NCI-H446 (cell line): ENCODE data around the gene MDH1B.
"Not testable (repeated sequence)": the region's sequence is repeated elsewhere in the genome, so short reads cannot be mapped to it uniquely, and the experiment has no call there.

Source experiments
- DNase-seq, 2 experiments: peaks; one replicate each; lab custom pipeline; 2025; lab: John Stamatoyannopoulos, UW

Gene MDH1B

DNA sequence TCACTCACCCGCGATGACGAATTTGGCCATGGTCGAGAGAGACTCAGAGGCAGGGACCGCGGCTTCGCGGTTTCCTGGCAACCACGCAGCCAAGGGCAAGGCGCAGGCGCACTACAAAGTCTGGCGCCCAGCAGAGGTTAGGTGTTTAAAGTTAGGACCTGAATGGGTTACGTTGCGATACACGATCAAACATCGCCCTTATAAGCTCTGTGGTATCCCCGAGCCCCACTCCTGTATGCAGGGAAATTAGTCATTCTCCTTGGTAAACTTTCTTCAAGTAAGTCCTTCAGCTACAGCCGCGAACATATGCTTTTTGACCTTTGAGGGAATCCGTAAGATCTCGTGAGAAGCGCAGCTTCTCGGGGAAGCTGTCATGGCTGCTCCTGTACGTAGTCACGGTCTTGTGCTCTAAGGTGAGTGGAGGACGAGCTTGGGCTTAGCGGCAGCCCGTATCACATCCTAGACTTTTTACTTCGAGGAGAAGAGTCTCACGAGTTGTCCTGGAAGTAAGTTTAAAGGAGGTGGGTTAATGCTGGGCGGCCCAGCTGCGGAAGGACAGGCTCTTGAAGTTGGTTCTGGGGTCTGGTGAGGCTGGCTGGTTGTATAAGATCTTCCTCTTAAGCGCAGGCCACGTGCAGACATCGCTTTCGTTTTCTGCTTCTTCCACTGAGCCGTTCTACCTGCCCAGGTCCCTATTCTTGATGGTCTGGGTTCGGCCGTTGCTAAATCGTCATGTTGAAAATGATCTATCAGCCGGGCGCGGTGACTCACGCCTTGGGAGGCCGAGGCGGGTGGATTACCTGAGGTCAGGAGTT lies at the start of gene MDH1B, which contains the start of gene FASTKD2:
Gene MDH1B, minus strand, starts transcription at position 87 of the 815 bp plus-strand sequence. Its CDS starts 57 bp downstream, at position 30.
Gene FASTKD2, plus strand, starts transcription at position 365 of the 815 bp plus-strand sequence. CDS start 1,088 bp downstream, outside the sequence.
- peak; percentile 89 to 95 for DNase-seq

DNA sequence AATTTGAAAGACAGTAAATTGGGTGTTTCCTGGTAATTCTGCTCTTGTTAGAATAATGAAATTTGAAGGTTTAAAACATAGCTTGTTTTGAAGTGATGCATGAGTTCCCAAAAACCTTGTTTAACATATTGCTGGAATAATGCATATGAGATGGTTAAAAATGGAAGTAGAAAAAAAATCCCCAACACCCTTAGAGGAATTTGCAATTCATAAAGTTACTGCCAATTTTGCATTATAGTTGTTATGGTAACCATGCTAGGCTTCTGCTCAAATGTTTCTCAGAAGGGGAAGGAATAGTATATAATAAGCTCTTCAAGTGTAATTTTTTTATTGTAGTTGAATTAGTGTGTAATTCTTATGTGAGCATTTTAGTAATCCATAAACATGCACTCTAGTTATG lies 49.4 kb upstream of the MDH1B start:
- no peak for DNase-seq

DNA sequence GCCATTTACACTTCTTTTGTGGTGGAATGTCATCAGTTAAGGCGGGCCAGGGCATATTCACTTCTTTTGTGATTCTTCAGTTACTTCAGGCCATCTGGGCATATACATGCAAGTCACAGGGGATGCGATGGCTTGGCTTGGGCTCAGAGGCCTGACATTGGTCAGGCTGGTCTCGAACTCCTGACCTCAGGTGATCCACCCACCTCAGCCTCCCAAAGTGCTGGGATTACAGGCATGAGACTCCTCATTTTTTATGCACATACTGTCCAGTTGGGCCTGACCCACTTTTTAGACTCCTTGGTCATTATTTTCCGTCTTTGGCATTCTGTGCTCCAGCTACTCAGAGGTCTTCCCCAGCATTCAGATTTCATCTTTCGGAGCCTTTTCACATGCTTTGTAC lies 47.3 kb upstream of the MDH1B start:
- DNase-seq = not testable (repeated sequence)

DNA sequence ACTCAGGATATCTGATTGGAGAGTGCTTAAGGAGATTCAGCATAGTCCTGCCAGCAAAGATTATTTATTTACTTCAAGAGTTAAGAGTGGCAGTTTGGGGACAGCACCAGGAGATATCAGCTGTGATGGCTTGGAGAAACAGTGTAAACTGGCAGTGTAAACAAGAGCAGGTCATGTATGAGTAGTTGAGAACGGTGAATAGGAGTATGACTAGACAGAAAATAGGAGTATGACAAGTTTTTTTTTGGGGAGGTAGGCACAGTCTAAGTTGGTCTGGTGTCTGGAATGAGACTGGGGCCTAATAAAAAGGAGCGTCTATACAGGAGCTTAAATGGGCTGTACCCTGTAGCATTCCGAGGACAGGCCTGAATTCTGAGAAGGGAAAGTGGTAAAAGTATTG lies 42.5 kb upstream of the MDH1B start:
- not testable (repeated sequence) for DNase-seq

DNA sequence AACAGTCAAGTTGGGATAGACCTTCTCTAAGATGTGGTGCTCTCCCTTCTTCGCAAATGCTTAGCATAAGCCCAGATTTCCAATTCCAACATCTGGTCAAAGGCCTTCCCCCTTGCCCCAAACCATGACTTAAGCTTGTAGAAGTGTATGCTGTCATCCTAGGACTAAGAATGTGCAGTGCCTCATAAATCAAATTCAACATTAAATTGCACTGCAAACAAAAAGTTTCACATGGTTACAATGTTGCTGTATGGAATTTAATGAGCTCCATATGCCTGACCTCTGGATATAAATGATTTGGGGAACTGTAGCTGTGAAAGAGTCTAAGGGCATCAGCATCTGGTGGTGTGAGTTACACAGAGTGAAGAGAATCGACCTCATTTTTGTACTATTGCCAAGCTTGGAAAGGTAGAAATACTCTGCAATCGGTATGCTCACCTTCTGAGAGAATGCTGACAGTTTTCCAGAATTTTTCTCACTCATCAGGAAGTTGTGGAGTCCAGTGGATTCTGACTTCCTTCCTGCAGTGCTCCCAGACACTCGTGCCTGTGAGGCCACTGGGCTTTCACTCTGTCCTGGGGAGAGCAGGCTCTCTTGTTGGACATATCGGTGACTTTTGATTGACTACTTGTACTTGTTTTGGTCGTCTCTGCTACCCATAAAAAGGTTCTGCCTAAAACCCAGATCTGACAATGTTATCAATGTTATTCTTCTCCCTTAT lies 40.9 kb upstream of the MDH1B start:
- DNase-seq = peak in 1 of 2 experiments; percentile 13

DNA sequence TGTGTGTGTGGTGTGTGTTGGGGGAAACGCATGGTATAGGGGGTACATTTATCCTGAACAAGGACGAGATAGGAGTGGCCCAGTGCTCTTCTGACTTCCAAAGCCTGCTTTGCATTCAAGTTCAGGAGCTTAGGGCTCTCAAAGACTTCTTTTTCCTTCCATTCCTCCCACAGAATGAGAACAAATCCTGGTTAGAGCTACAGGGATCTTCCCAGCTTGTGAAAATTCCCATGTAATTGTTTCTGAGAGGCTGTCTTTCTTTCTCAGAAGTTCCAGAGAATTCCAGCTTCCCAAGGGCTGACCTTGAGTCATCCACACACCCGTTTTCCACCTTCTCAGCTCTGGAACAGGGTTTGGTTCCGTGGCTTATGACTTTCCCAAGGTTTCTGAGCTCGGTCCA lies 39.2 kb upstream of the MDH1B start:
- no peak for DNase-seq

DNA sequence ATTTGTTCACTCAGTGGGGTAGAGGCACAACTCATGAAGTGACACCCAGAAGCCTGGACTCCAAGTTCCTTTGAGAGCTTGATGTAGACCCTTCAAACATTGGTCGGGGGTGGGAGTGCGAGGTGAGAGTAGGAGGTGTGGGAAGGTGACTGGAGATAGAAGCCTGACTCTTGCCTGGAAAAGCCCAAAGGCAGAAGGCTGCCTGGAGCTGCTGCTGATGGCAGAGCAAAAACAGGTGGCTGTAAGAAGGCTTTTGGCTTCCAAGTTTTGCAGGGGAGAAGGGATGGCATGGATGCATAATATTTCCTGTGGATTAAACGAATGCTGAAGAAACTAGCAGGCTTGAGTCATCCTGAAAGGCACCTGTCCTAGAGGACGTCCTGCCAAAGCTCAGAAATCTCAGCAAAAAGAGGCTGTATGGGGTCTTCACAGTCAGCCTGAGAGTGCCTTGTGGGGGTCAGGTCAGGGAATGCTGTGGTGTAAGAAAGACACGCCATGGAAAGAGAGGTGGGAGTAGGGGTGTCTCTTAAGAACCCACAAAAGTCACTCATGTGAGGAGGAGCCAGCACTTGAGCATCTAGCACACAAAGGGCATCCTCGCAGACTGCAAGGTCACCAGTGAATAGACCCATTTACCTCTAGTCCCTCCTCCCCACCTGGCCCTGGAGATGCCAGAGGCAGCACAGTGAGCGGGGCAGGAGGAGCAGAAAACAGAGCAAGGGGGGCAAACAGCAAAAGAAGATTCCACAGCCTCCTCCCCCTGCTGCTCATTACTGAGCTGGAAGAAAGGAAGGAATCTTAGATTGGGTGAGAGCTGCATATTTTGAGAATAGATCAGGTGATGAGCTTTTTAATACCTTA lies 37.8 kb upstream of the MDH1B start:
- peak in 1 of 2 experiments; percentile 54 for DNase-seq

DNA sequence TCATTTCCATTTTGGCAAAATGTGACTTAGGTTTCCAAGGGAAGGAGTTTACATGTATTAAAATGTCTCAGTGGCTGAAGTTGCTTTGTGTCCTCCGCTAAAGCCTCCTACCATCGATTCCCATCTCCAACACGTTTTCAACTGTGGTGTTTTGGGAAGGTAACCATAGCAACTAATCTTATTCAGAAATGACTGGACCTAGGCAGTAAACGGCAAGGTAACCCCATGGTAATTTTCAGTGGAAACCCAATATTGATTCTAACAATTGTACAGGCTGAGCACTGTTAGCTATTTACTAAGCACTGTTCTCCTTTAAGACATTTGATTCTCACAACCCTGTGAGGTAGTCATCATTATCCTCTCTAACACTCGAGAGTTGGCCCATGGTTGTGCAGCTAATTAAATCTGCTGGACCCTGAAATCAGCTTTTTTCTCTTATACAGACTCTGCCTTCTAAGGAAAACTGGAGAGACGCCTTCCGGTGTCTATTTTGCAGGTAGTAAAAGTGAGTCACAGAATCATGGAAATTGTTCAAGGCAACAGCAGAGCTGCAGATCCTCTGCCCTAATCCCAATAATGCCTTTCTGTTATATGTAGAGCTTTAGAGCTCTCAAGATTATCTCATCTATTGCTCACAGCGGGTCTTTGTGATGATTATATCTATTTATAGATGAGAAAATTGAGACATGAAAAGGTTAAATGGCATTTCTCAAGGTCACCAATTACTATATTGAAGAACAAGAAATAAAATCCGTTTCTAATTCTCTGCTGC lies 36.5 kb upstream of the MDH1B start:
- DNase-seq = peak; percentile 13 to 62

DNA sequence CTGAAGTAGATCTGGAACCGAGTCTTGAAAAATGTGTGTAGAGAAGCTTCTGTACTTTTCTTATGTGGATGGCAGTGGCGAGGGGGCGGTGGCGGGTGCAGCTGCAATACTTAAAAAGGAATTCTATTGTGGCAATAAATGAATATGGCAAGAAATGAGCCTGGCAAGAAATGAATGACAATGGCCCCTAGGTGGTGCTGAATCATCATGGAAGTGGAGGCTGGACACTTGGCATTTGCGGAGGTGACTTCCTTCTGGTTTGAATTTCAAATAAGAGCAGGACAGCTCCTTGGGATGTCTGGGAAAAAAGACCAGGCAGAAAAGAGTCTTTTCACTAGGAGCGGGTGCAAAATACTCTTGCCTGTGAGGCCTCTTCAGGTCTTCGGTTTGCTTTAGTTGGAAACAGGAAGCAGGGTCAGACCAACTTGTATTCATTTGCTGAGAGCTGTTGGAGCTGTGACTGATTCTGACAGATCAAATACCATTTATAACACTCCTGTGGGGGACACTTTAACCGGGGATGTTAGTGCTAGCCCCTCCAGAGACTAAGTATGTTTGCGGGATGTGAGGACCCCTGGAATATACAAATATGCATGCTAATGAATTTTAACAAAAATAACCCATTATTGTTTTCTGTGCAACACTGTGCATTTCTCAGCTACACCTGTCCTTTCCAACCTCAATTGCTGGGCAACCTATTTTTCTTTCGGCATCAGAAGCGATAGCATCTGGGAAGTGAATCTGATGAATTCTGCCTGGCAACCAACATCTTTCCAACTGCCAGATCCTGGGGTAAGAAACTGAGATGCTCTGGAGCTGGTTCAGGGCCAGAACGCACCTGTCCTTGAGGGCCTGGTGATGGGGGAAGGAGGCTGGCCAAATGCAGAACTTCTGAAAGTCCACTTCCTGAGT lies 35.6 kb upstream of the MDH1B start:
- peak; percentile 83 to 90 for DNase-seq

DNA sequence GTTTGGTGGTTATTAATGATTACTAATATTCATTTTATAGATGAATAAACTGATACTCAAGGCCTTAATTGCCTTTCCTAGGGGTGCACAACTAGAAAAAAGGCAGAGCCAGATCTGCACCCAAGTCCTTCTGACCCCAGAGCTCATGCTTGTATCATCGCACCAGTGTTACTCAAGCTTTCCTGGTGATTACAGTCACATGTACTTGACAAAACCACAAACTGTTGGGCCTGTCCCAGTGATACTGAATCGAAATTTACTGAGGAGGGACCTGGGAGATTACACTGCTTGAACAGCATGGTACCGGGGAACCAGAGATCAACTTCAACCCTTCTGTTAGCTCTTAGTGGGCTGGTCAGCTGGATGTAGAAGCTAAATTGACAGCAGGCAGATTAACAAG lies 34.0 kb upstream of the MDH1B start:
- no peak for DNase-seq

DNA sequence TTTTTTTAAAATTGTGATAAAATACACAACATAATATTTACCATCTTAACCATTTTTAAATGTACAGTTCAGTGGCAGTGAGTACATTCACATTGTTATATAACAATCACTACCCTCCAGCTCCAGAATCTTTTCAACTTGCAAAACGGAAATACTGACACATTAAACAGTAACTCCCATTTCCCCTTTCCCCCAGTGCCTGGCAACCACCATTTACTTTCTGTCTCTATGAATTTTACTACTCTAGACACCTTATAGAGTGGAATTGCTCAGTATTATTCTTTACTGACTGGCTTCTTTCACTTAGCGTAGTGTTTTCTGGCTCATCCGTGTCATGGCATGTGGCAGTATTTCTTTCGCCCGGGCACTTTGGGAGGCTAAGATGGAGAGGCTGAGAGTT lies 32.9 kb upstream of the MDH1B start:
- no peak for DNase-seq

DNA sequence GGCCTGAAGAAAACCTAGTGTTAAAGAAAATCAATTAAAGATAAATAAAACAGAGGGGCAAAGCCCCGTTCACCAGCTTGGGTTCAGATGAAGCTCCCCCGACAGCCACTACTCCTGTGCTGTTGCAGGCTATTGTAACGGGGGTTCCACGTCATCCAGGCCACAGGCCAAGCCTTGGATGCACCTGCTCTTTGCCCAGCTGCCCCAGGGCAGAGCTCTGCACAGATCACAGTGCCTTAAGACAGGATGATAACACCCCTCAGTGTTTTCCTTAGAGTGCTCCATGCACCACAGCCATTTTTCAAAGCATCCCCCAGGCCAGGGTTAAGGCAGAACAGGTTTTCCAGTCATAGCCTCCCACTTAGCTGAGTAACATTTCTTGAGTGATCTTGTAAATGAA lies 32.2 kb upstream of the MDH1B start:
- no peak for DNase-seq

DNA sequence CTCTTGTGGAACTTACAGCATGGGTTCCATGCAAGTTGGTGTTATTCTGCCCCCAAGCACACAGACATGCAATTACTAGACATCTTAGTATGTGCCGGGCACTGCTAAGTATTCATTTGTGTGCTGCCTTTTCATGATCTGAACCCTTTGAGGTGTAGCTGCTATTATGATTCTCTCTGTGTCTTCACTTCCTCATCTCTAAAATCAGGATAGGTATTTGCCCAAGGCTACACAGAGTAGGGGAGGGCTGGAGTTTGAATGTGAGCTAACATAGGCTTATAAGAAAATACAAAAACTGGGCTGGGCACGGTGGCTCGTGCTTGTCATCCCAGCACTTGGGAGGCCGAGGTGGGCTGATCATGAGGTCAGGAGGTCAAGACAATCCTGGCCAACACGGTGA lies 27.5 kb upstream of the MDH1B start:
- no peak for DNase-seq

DNA sequence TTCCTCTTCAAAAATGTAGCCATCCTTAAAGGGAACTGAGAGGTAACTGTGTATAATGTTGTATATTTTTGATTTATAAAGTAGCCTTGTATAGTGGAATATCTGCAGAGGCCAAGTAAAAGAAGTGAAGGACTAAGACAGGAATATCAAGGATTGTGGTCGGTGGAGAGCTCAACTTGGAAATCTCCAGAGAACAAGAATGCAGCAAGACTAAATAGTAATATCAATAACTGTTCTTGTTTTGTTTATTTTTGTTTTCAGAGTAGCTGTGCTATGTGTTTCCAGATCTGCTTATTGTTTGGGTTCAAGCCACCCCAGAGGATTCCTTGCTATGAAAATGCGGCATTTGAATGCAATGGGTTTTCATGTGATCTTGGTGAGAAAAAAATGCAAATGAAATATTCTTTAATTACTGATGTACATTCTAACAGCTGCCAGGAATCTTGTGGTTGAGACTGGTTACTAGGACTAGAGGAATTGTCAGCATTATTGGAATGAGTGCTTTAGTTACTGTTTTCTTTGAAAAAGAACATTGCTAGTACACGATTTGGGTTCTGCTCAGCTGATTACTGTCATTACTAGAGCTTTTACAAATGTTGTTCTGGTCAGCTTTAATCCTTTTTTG lies 25.3 kb upstream of the MDH1B start:
- DNase-seq = no peak

DNA sequence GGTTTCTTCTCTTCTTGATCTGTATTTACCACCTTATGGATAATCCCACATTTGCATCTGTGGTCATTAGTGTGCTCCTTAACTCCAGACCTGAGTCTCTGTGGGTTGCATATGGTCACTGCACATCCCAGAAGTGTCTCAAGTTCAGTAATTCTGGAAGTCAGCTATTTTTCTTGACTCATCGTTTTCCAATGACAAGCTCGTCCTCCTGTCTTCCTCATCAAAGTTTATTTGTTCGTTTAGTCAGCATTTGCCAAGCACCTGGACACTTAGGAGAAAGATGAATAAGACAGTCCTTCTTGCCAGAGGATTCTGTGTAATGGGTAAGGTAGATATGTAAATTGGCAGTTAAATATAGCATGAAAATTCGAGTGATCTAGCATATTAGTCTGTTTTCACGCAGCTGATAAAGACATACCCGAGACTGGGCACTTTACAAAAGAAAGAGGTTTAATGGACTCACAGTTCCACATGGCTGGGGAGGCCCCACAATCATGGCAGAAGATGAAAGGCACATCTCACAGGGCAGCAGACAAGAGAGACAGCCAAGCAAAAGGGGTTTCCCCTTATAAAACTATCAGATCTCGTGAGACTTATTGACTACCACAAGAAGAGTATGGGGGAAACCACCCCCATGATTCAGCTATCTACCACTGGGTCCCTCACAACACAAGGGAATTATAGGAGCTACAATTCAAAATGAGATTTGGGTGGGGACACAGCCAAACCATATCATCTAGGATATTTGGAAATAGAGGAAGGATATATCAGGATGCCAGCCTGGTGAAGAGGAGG lies 19.6 kb upstream of the MDH1B start:
- DNase-seq = no peak

DNA sequence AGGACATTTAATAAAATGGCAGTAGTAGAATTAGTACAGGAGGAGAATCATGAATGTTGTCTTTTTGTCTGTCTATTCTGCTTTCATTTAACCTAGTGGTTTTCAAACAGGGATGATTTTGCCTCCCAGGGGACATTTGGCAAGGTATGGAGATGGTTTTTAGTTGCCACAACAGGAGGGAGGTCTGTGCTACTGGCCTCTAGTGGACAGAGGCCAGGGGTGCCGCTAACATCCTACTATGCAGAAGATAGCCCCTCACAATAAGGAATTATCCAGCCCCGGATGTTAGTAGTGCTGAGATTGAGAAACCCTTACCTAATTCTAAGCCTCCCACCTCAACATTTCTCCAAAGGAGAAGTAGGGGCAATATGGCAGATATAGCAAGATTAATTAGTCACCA lies 18.6 kb upstream of the MDH1B start:
- DNase-seq = no peak

DNA sequence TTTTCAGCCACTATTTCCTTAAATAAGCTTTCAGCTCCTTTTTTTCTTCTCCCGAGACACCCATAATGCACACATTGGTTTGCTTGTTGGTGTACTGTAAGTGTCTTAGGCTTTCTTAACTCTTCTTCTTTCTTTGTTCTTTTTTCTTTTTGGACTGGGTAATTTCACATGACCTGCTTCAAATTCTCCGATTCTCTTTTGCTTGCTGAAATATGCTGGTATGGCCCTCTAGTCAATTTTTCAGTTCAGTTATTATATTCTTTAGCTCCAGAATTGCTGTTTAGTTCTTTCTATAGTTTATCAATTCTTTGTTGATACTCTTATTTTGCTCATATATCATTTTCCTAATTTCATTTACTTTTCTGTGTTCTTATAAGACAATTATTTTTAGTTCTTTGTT lies 15.5 kb upstream of the MDH1B start:
- no peak for DNase-seq

DNA sequence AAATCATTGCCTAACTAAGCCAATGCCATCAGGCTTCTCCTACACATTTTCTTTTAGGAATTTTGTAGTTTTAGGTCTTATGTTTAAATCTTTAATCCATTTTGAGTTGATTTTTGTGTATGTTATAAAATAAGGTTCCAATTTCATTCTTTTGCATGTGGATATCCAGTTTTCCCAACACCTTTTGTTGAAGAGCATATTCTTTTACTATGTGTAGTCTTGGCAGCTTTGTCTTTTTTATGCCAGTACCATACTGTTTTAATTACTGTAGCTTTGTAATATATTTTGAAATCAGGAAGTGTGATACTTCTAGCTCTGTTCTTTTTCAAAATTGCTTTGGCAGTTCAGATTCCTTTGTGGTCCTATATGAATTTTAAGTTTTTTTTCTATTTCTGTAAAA lies 11.3 kb upstream of the MDH1B start:
- DNase-seq = no peak

DNA sequence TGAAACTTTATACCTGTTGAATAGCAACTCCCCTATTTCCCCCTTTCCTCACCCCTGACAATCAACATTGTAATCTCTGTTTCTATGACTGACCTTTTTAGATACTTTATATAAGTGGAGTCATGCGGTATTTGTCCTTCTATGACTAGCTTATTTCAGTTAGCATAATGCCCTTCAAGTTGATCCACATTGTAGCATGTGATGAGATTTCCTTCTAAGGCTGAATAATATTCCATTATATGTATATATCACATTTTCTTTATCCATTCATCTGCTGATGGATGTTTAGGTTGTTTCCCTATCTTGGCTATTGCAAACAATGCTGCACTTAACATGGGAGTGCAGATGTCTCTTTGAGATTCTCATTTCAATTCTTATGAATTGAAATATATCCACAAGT lies 9.7 kb upstream of the MDH1B start:
- DNase-seq = no peak
